Head of caudate nucleus (tissue), 42 donors: ENCODE data around the gene GATA5.

Experiments
- DNase-seq, 42 donors: peaks; one replicate each; pipeline versions ENCODE4 v3.0.0 to v3.0.0-alpha.2; 2020 to 2021; ENCODE audit warnings: mixed read lengths in 7 of 42
- intact Hi-C: fragments of 100-400 bp; cut with DNase I; formaldehyde crosslinking; loops from one replicate; pipeline ENCODE4 v1.15.0; 2022

Gene GATA5

GRCh38 chr20:62475772-62476055, at the start of gene GATA5:
Gene GATA5 (minus strand): TSS chr20:62475995. CDS start chr20:62475521, 474 bp downstream.
- intact Hi-C loops, result no loop called here

GRCh38 chr20:62525014-62525413, 49.2 kb upstream of the GATA5 start:
- intact Hi-C loops, result no loop called here
- DNase-seq, result no peak

More at GRCh38 chr20:62475772-62476055, at the start of gene GATA5:
- no peak for DNase-seq

GRCh38 chr20:62524505-62524911, 48.7 kb upstream of the GATA5 start:
- DNase-seq, result no peak
- intact Hi-C loops, result no loop called here

GRCh38 chr20:62523473-62524203, 47.8 kb upstream of the GATA5 start:
- DNase-seq, result no peak
- intact Hi-C loops, result no loop called here

GRCh38 chr20:62522748-62523396, 47.1 kb upstream of the GATA5 start:
- intact Hi-C loops, result no loop called here
- no peak for DNase-seq

GRCh38 chr20:62519826-62520225, 44.0 kb upstream of the GATA5 start:
- intact Hi-C loops, result no loop called here
- no peak for DNase-seq

- DNase-seq, result no peak
- intact Hi-C loops, result no loop called here
Observed at GRCh38 chr20:62518911-62519310, 43.1 kb upstream of the GATA5 start.

GRCh38 chr20:62517901-62518610, 42.3 kb upstream of the GATA5 start:
- intact Hi-C loops, result no loop called here
- DNase-seq, result no peak

GRCh38 chr20:62517168-62517567, 41.4 kb upstream of the GATA5 start:
- intact Hi-C loops, result no loop called here
- DNase-seq, result no peak

GRCh38 chr20:62516338-62516737, 40.5 kb upstream of the GATA5 start:
- intact Hi-C loops, result no loop called here
- no peak for DNase-seq

- DNase-seq, result no peak
- intact Hi-C loops, result no loop called here
Observed at GRCh38 chr20:62515826-62516225, 40.0 kb upstream of the GATA5 start.

GRCh38 chr20:62515280-62515679, 39.5 kb upstream of the GATA5 start:
- intact Hi-C loops, result no loop called here
- DNase-seq, result no peak

- intact Hi-C loops, result no loop called here
- DNase-seq, result no peak
Observed at GRCh38 chr20:62513991-62514390, 38.2 kb upstream of the GATA5 start.

GRCh38 chr20:62511915-62512610, 36.3 kb upstream of the GATA5 start:
- intact Hi-C loops, result no loop called here
- DNase-seq, result peak in 1 of 42 donors; percentile 7

GRCh38 chr20:62511300-62511914, 35.6 kb upstream of the GATA5 start:
- no peak for DNase-seq
- intact Hi-C loops, result no loop called here

GRCh38 chr20:62508641-62509051, 32.9 kb upstream of the GATA5 start:
- DNase-seq, result no peak
- intact Hi-C loops, result loop anchor here (10.0 kb wide), 2 partner anchors 106 to 276 kb away; no protein-coding TSS in a partner anchor

- intact Hi-C loops, result loop anchor here (10.0 kb wide), 2 partner anchors 107 to 277 kb away; no protein-coding TSS in a partner anchor
- no peak for DNase-seq
Observed at GRCh38 chr20:62507991-62508640, 32.3 kb upstream of the GATA5 start.

GRCh38 chr20:62507323-62507722, 31.5 kb upstream of the GATA5 start:
- intact Hi-C loops, result loop anchor here (10.0 kb wide), 2 partner anchors 107 to 277 kb away; no protein-coding TSS in a partner anchor
- DNase-seq, result no peak

GRCh38 chr20:62506791-62507190, 31.0 kb upstream of the GATA5 start:
- no peak for DNase-seq
- intact Hi-C loops, result loop anchor here (10.0 kb wide), 2 partner anchors 108 to 278 kb away; no protein-coding TSS in a partner anchor
